Hepatocyte (in vitro differentiated cells): ENCODE measurements around the gene WDR41.

Experiments used
- EZH2 ChIP-seq: fragments of 200-600 bp; sonication (generic); IDR thresholded peaks from 2 replicates; pipeline ENCODE4 v1.6.1; 2016; ENCODE audit warnings: antibody characterized with exemption, mild to moderate bottlenecking, borderline replicate concordance
- TF ChIP-seq, protein P1 (sequence below): fragments of 200-600 bp; sonication (generic); IDR thresholded peaks from 2 replicates; pipeline ENCODE4 v1.5.1; 2016; ENCODE audit warnings: antibody characterized with exemption, mild to moderate bottlenecking; ENCODE audit not compliant: poor library complexity

GRCh38 chr5:77400645-77401044 is 91.5 kb downstream of the WDR41 start:
- TF ChIP-seq, protein P1, sequence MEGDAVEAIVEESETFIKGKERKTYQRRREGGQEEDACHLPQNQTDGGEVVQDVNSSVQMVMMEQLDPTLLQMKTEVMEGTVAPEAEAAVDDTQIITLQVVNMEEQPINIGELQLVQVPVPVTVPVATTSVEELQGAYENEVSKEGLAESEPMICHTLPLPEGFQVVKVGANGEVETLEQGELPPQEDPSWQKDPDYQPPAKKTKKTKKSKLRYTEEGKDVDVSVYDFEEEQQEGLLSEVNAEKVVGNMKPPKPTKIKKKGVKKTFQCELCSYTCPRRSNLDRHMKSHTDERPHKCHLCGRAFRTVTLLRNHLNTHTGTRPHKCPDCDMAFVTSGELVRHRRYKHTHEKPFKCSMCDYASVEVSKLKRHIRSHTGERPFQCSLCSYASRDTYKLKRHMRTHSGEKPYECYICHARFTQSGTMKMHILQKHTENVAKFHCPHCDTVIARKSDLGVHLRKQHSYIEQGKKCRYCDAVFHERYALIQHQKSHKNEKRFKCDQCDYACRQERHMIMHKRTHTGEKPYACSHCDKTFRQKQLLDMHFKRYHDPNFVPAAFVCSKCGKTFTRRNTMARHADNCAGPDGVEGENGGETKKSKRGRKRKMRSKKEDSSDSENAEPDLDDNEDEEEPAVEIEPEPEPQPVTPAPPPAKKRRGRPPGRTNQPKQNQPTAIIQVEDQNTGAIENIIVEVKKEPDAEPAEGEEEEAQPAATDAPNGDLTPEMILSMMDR, result no peak
- TF ChIP-seq EZH2, result no peak
